GM10266 (cell line): Measurements from ENCODE around the gene SMCO2.

Source experiments
- DNase-seq: peaks from one replicate; pipeline ENCODE4 v3.0.0; 2012; ENCODE audit errors: extremely low spot score
- CTCF ChIP-seq: IDR thresholded peaks from 2 replicates; pipeline ENCODE4 v1.5.1; 2012; ENCODE audit warnings: mild to moderate bottlenecking, low read depth; ENCODE audit not compliant: control insufficient read depth, insufficient read depth; ENCODE audit errors: missing control alignments

SMCO2 gene

GRCh38 chr12:27506645-27507189 lies 60.2 kb downstream of the SMCO2 start:
- no peak for DNase-seq
- no peak for TF ChIP-seq CTCF

DNA sequence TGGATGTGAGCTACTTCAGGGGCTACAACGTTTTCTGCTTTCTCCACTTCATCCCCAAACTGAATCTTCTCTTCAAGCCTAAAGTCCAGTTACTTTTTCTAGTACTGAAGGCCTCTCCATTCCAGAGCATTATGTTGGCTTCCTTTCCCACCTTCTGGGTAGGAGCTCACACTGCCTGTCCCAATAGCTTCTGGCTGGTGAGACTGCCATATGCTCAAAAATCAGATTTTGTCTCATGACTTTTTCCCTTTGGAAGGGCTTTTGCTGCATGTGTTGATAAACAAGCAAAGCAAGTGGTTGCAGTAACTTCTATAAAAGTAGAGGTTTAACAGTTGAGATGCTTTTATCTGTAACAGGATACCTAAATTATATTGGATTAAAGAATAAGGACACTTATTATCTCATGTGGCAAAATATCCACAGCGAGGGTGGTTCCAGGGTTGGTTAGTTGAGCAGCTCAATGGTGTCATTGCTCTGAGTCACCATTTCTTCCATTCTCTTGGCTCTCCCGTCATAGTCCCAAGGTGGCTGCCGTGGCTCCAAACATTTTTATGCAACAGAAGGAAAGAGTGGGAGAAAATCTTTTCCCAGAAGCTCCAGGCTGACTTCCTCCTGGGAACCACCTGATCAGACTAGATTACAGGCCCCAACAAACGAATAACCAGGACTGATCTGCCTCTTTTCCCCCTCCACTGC lies 62.3 kb downstream of the SMCO2 start:
- no peak for DNase-seq
- no peak for TF ChIP-seq CTCF

DNA sequence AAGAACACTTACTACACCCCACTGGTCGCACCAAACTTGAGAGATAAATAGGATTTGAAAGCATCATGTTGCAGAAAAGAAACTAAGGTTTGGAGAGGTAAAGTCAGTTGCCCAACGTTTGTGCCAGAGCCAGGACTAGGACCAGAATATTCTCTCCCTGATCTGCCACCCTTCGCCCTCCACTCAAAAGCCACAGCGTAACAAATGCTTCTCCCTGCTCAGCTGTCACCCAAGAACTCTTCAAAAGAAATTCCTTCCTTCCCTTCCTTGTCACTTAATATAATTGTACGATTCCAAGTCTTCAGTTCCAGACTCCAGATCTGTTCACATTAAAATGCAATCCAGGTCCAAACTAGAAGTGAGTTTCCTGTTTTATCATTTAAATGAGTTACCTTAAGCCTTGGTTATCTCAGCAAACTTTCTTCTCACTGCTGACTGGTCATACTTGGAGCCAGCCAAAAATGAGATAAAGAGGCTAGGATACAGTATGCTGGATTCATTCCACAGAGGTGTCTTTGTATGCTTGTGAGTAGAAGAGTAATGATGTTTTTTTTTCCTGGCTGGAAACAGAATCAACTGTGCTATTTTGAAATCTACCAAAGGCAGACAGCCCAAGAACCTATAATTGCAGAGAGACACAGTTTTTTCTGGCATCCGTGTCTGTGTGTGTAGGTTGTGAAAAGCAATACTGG lies 64.6 kb downstream of the SMCO2 start:
- TF ChIP-seq CTCF = no peak
- no peak for DNase-seq

DNA sequence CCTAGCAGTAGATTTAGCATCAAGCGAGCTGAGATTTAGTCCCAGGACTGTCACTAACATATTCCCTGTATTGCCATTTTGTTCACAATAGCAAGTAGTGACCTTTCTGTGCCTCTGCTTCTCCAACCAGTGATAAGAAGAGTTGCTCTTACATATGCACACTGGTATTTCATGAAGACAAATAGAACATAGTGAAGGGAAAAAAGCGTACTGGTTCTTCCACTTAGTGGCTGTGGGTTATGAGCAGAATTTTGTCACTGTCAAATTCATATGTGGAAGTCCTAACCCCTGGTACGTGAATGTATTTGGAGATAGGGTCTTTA lies 65.1 kb downstream of the SMCO2 start:
- TF ChIP-seq CTCF = no peak
- DNase-seq = no peak

DNA sequence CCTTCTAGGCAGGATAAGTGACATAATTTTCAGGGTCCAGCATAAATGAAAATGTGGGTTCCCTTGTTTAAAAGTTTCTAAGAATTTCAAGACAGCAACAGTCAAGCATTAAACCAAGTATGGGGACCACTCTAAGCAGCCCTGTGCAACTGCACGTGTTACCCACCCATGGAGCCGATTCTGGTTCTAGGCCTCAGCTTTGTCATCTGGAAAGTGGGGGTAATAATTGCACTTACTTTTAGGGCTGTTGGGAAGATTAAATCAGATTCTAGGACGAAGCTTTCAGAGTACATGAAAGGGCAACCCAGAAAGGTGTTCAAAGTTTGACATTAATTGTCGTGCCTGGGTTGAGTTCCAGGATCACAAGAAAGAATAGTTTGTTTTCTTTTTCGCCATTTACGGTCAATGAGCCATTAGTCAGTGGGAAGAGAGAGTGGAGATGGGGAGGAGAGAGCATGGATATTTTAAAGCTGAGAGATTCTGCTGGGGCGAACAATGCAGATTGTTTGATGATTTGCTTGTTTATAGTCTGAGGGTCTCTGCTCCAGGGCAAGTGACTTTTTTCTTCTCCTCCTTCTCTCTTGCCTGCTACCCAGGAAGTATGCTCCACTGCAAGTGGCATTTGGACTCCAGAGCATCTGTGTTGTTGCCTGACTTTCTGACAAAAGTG lies 66.8 kb downstream of the SMCO2 start:
- TF ChIP-seq CTCF = no peak
- DNase-seq = no peak

GRCh38 chr12:27515671-27516070 lies 69.1 kb downstream of the SMCO2 start:
- no peak for TF ChIP-seq CTCF
- no peak for DNase-seq

DNA sequence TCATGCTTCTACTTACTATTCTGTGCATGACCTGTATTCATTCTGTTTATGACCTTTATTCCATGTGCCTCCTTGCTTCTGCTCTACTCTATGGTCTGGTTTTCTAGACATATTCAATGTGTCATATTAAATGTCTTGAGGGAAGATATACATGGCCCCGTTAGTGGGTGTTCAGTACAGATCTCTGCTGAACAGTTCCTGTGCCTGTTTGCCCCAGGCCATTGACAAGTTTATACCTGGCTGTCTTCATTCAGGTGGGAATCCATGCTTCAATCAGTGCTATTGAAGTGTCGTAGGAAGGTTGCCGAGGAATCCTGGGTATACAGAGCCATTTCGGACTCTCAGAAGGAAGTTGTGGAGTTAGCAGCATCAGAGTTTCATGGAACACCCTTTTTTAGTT lies 70.1 kb downstream of the SMCO2 start:
- no peak for DNase-seq
- no peak for TF ChIP-seq CTCF
